HCT116 (cell line): ENCODE data around the gene NTN5. TPM values are rescaled to one million over a fixed set of nuclear protein-coding genes. Genes with fewer than 3 reads are reported as not detected.

Experiments used
- ATAC-seq: fragments of 200-7000 bp; cut with Tn5 transposase; 2 replicates; pipeline ENCODE4 v1.9.1; 2020; ENCODE audit warnings: mild to moderate bottlenecking, moderate library complexity
- BruUV-seq: library from RNA; stranded (reverse); fragments of 400-500 nt; replicated peaks from 2 replicates; lab custom pipeline; 2021; lab: Mats Ljungman, UMichigan
- CTCF ChIA-PET: fragments of 300-600 bp; sonication (Branson Sonifier 250); formaldehyde crosslinking; loops from one replicate; lab custom pipeline; 2021; ENCODE audit warnings: antibody characterized with exemption; lab: Charles Lee
- POLR2A ChIA-PET: fragments of 300-600, 350-600 bp; sonication (Branson Sonifier 250); formaldehyde crosslinking; loops from one replicate; lab custom pipeline; 2021; ENCODE audit warnings: antibody characterized with exemption; lab: Charles Lee
- RAD21 ChIA-PET, 2 experiments: fragments of 300-600 bp; sonication (Branson Sonifier 250); formaldehyde crosslinking; loops; one replicate each; lab custom pipeline; 2023; ENCODE audit warnings: low total read pairs in 2 of 2; ENCODE audit not compliant: uncharacterized antibody in 2 of 2, unreplicated experiment in 2 of 2, low non-redundant PET in 1 of 2; lab: Charles Lee
- DNase-seq: peaks from one replicate; pipeline ENCODE4 v3.0.0-alpha.2; 2010; ENCODE audit warnings: low read depth, low spot score
- H2AFZ ChIP-seq: fragments of 200-600 bp; shearing (Covaris generic), sonication (generic); 2 replicates; pipeline ENCODE4 v1.6.1; 2017; ENCODE audit warnings: low read depth, mixed run types, mixed read lengths, antibody characterized with exemption, low read length; ENCODE audit not compliant: poor library complexity, severe bottlenecking
- H3K27ac ChIP-seq: 2 replicates; pipeline ENCODE4 v1.5.1; 2012; ENCODE audit warnings: low read depth, low read length
- H3K27me3 ChIP-seq: fragments of 200-600 bp; sonication (generic); 2 replicates; pipeline ENCODE4 v1.6.1; 2016; ENCODE audit warnings: mixed run types, low read length, mixed read lengths; ENCODE audit not compliant: insufficient read depth
- H3K36me3 ChIP-seq, 2 experiments: fragments of 200-500 bp in 1 of 2; fragments of 200-600 bp in 1 of 2; sonication (Bioruptor generic) in 1 of 2; sonication (generic) in 1 of 2; 2 replicates each; pipeline versions ENCODE4 v1.5.1 to v1.6.1; 2014 to 2016; ENCODE audit warnings: low read length in 2 of 2, inconsistent platforms in 1 of 2, mixed read lengths in 1 of 2, mixed run types in 1 of 2; ENCODE audit not compliant: insufficient read depth in 2 of 2, control insufficient read depth in 1 of 2
- H3K4me1 ChIP-seq, 2 experiments: fragments of 200-600 bp in 1 of 2; sonication (generic) in 1 of 2; 2 replicates each; pipeline versions ENCODE4 v1.5.1 to v1.6.1; 2012 to 2017; ENCODE audit warnings: low read length in 2 of 2, inconsistent platforms in 1 of 2, mild to moderate bottlenecking in 1 of 2, mixed read lengths in 1 of 2, mixed run types in 1 of 2, moderate library complexity in 1 of 2; ENCODE audit not compliant: insufficient read depth in 2 of 2, control insufficient read depth in 1 of 2
- H3K4me2 ChIP-seq: fragments of 200-600 bp; sonication (generic); 2 replicates; pipeline ENCODE4 v1.6.1; 2017; ENCODE audit warnings: mixed run types, low read length, mixed read lengths
- H3K4me3 ChIP-seq, 2 experiments: fragments of 200-600 bp in 1 of 2; sonication (generic) in 1 of 2; replicated peaks in 1 of 2; 2 replicates each; pipeline ENCODE4 v1.5.1; 2011 to 2016; ENCODE audit warnings: low read length in 2 of 2, control low read depth in 1 of 2, low read depth in 1 of 2, mild to moderate bottlenecking in 1 of 2, mixed read lengths in 1 of 2, mixed run types in 1 of 2
- H3K79me2 ChIP-seq: fragments of 200-600 bp; sonication (generic); 2 replicates; pipeline ENCODE4 v1.6.1; 2017; ENCODE audit warnings: mild to moderate bottlenecking, mixed run types, low read length, moderate library complexity, mixed read lengths; ENCODE audit not compliant: insufficient read depth
- H3K9ac ChIP-seq: fragments of 200-600 bp; sonication (generic); 2 replicates; pipeline ENCODE4 v1.6.1; 2016; ENCODE audit warnings: low read length, mixed read lengths
- H3K9me2 ChIP-seq: fragments of 200-600 bp; sonication (generic), shearing (Covaris generic); 2 replicates; pipeline ENCODE4 v1.6.1; 2017; ENCODE audit warnings: mixed run types, mild to moderate bottlenecking, moderate library complexity; ENCODE audit not compliant: insufficient read depth
- H3K9me3 ChIP-seq, 2 experiments: fragments of 200-500 bp in 1 of 2; fragments of 200-600 bp in 1 of 2; sonication (Bioruptor generic) in 1 of 2; sonication (generic) in 1 of 2; 2 replicates each; pipeline ENCODE4 v1.6.1; 2014 to 2017; ENCODE audit warnings: low read length in 2 of 2, mixed read lengths in 2 of 2, inconsistent platforms in 1 of 2, low read depth in 1 of 2, mild to moderate bottlenecking in 1 of 2, mixed run types in 1 of 2, moderate library complexity in 1 of 2; ENCODE audit not compliant: control insufficient read depth in 1 of 2, insufficient read depth in 1 of 2
- H4K20me1 ChIP-seq: fragments of 200-600 bp; sonication (generic), shearing (Covaris generic); 2 replicates; pipeline ENCODE4 v1.6.1; 2017; ENCODE audit warnings: mixed run types, mild to moderate bottlenecking, moderate library complexity; ENCODE audit not compliant: insufficient read depth
- ATF3 ChIP-seq: IDR thresholded peaks from 2 replicates; pipeline ENCODE4 v1.6.1; 2012
- CBX3 ChIP-seq: IDR thresholded peaks from 2 replicates; pipeline ENCODE4 v1.6.1; 2012; ENCODE audit warnings: low read depth
- CEBPB ChIP-seq: IDR thresholded peaks from 2 replicates; pipeline ENCODE4 v1.6.1; 2012; ENCODE audit warnings: low read depth
- EGR1 ChIP-seq: IDR thresholded peaks from 2 replicates; pipeline ENCODE4 v1.6.1; 2012; ENCODE audit warnings: low read depth
- ELF1 ChIP-seq: IDR thresholded peaks from 2 replicates; pipeline ENCODE4 v1.6.1; 2012; ENCODE audit warnings: low read depth, borderline replicate concordance
- EZH2 ChIP-seq: fragments of 200-600 bp; sonication (generic); IDR thresholded peaks from 2 replicates; pipeline ENCODE4 v1.6.1; 2017; ENCODE audit warnings: antibody characterized with exemption, mixed run types
- EZH2phosphoT487 ChIP-seq: fragments of 200-600 bp; IDR thresholded peaks from 2 replicates; pipeline ENCODE4 v1.6.1; 2018; ENCODE audit warnings: antibody characterized with exemption, borderline replicate concordance
- FOSL1 ChIP-seq: IDR thresholded peaks from 2 replicates; pipeline ENCODE4 v1.6.1; 2012; ENCODE audit warnings: low read depth
- JUND ChIP-seq: IDR thresholded peaks from 2 replicates; pipeline ENCODE4 v1.6.1; 2012
- MAX ChIP-seq: IDR thresholded peaks from 2 replicates; pipeline ENCODE4 v1.6.1; 2012
- POLR2AphosphoS5 ChIP-seq: IDR thresholded peaks from 2 replicates; pipeline ENCODE4 v1.6.1; 2011; ENCODE audit warnings: mild to moderate bottlenecking, low read depth, low read length, moderate library complexity
- REST ChIP-seq: IDR thresholded peaks from 2 replicates; pipeline ENCODE4 v1.6.1; 2012; ENCODE audit warnings: low read depth
- SIN3A ChIP-seq: IDR thresholded peaks from 2 replicates; pipeline ENCODE4 v1.6.1; 2012; ENCODE audit warnings: low read depth
- SP1 ChIP-seq: IDR thresholded peaks from 2 replicates; pipeline ENCODE4 v1.6.1; 2012; ENCODE audit warnings: low read depth
- SRF ChIP-seq: IDR thresholded peaks from 2 replicates; pipeline ENCODE4 v1.6.1; 2012; ENCODE audit warnings: low read depth
- YY1 ChIP-seq: IDR thresholded peaks from 2 replicates; pipeline ENCODE4 v1.6.1; 2011; ENCODE audit warnings: low read length, low read depth, moderate library complexity, mild to moderate bottlenecking; ENCODE audit not compliant: insufficient replicate concordance; ENCODE audit errors: extremely low read depth
- ZBTB33 ChIP-seq: IDR thresholded peaks from 2 replicates; pipeline ENCODE4 v1.6.1; 2011; ENCODE audit warnings: mild to moderate bottlenecking, low read length, moderate library complexity; ENCODE audit not compliant: insufficient replicate concordance; ENCODE audit errors: extremely low read depth
- intact Hi-C: fragments of 100-400 bp; cut with micrococcal nuclease; formaldehyde crosslinking; loops from 2 replicates; pipeline ENCODE4 v1.10.0; 2022
- total RNA-seq: library from RNA; stranded (reverse); gene quantifications from one replicate; pipeline ENCODE4 v1.2.1, GENCODE V29; 2021; ENCODE audit not compliant: unreplicated experiment

Gene NTN5
- total RNA-seq, 1 experiment from 2014 or later, result 3.1 TPM

- no peaks in the 10 kb centered on the region for H3K36me3 ChIP-seq
- no peak overlapping the region for H3K9ac ChIP-seq
- peaks cover 28 to 29% of the 10 kb centered on the region in 2 experiments for H3K4me1 ChIP-seq
- no TSS peak for BruUV-seq
- TF ChIP-seq SRF (no peak), CEBPB (no peak), MAX (no peak), YY1 (no peak), SP1 (no peak), EZH2phosphoT487 (no peak), EZH2 (no peak), JUND (no peak), CBX3 (no peak), SIN3A (no peak), ELF1 (no peak), POLR2AphosphoS5 (no peak), EGR1 (no peak), REST (no peak), ZBTB33 (no peak), FOSL1 (no peak), ATF3 (no peak)
- DNase-seq (no peak), ATAC-seq (no peak)
- H3K27me3 ChIP-seq, result no peaks in the 10 kb centered on the region
- no peak overlapping the region for H3K4me2 ChIP-seq
- ChIA-PET CTCF (interaction anchor here (1.8 kb wide), 1 partner anchor 8 kb away, joined by 8 read pairs; no protein-coding TSS in a partner anchor), RAD21 (no interaction called here), POLR2A (no interaction called here)
- no peak overlapping the region for H2AFZ ChIP-seq
- H4K20me1 ChIP-seq, result no peaks in the 10 kb centered on the region
- no peak overlapping the region for H3K4me3 ChIP-seq
- H3K27ac ChIP-seq, result no peak overlapping the region
- H3K79me2 ChIP-seq, result no peaks in the 10 kb centered on the region
- no peaks in the 10 kb centered on the region for H3K9me2 ChIP-seq
- intact Hi-C loops, result no loop called here
- no peaks in the 10 kb centered on the region for H3K9me3 ChIP-seq
Measured at GRCh38 chr19:48683349-48683748, 10.5 kb upstream of the NTN5 start.
